Activated T-cell treated with anti-CD3 and anti-CD28 coated beads for 1 hour (primary cell): Measurements from ENCODE around the gene PKP1.

Source experiments
- DNase-seq: peaks from one replicate; pipeline ENCODE4 v3.0.0-alpha.2; 2020; ENCODE audit warnings: low read depth

The PKP1 gene

DNA sequence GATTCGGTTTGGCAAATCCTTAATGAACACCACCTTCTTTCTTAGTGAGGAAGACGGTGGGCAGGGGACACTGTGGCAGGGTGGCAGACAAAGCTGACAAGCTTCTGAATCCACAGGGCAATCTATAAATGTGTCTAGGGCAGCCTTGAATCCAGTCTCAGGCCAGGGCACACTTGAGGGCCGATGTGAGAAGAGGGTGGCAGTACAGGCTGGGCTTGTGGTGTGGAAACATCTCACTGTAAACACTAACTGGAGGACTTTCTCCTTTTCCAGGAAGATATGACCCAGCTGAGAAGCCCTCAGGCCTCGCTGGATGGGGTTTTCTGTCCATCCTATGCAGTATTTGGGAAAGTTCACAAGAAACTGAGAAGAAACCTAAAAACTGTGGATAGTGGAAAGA lies 46.5 kb downstream of the PKP1 start:
- no peak for DNase-seq

DNA sequence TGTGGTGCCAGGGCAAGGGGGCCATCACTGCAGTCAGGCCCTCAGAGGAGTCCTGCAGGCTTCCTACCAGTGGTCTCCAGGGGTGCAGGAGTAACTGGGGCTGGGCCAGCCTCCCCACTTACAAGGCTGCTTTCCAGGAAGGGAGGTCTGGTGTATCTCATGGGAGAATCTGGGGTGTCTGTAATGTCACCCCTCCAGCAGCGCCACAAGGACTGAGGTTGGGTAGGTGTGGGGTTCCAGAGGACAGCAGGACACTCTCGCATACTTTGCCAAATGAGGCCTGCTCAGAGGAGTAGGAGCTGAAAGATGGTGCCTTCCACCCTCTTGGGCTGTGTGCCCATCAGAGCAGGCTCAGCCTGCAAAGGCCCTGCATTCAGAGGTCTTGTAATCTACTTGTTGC lies 47.2 kb downstream of the PKP1 start:
- no peak for DNase-seq

- DNase-seq: no peak
These were observed 47.9 kb downstream of the PKP1 start for GRCh38 chr1:201331166-201331565.

- no peak for DNase-seq
These were observed 48.7 kb downstream of the PKP1 start for GRCh38 chr1:201332021-201332420.

DNA sequence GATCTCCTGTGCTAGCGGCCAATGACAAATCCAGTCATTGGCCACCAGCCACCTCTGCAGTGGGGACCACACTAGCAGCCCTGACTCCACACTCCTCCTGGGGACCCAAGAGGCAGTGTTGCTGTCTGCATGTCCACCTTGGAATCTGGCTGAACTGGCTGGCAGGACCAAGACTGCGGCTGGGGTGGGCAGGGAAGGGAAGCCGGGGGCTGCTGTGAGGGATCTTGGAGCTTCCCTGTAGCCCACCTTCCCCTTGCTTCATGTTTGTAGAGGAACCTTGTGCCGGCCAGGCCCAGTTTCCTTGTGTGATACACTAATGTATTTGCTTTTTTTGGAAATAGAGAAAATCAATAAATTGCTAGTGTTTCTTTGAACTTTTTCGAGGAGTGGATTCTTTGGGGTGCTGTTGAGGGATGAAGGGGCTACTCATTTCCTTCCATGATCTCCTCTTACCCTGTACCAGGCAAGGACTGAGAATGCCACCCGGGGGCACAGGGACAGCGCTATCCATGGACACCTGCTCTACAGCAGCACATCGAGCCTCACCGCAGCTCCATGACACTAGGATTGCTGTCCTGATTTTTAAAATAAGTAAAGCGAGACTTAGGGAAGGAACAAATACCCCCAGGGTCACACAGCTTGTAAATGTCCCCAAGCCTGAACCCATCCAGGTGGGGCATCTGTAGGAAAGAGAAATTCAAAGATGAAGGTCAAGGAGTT lies 49.5 kb downstream of the PKP1 start:
- DNase-seq: no peak

DNA sequence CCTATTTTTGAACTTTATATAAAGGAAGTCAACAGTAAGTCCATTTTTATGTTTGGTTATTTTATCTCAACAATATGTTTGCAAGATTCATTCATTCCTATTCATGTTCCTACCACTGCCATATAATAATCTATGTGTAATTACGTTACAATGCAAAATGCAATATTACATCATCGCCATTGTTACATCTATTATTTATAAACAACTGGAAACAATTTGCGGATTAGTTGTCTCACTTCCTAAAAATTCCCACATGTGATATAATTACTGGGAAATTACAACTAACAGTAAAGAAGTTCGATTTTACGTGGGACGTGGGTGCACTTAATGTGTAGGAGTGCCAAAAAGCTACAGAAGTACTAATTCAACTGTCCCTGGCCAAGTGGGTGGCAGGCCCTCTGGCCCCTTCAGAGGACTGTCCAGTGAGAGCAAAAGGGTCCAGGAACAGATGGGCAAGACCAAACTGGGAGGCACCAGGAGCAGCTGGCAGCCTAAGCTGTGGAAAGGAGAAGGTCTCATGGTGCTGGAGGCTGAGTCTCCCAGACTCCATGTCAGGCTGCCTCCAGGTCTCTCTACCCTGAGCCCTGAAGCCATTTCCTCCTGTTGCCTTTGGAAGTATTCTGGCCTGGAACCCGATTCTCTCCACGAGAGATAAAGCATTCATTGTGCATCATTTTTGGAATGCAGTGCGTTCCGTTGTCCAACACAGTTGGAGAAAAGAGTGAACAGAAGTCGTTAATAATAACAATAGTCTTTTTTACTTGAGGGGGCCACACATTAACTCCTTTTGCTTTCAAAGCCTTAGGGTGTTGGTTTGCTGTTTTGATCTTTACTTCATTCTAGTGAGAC lies 51.2 kb downstream of the PKP1 start:
- DNase-seq: no peak

DNA sequence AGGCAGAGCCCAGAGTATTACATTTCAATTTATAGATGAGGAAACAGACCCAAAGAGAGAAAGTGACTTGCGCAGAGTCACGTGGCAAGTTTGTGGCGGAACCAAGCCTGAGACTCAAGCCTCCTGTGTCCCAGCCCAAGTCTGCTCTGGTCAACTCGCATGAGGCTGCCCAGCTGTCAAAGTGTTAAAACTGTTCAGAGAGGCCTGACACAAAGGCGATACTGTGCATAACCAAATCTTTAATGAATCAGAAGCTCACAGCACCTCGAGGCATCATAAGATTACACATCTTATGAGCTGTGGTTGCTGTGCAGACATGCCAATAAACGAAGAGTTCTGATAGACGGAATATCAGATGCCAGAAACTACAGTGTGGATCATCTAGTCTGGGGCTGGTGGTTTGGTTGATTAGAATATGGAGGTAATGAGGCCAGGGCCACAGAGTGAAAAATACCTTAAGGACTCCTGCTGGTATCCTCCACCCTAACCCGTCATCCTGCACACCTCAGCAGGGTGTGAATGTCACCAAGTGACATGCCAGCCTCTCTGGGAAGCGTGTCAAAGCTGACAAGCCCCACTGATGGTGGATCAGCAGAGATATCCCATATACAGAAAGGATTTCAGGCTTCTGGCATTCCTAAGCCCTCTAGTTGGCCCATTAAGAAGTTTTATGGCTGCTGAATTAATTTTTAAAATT lies 52.0 kb downstream of the PKP1 start:
- DNase-seq: no peak

- no peak for DNase-seq
These were observed 52.6 kb downstream of the PKP1 start for GRCh38 chr1:201335901-201336300.

- DNase-seq: no peak
These were observed 53.6 kb downstream of the PKP1 start for GRCh38 chr1:201336711-201337450.

GRCh38 chr1:201341377-201341776 lies 58.1 kb downstream of the PKP1 start:
- no peak for DNase-seq

GRCh38 chr1:201344206-201345080 lies 61.1 kb downstream of the PKP1 start:
- no peak for DNase-seq

- no peak for DNase-seq
These were observed 61.7 kb downstream of the PKP1 start for GRCh38 chr1:201345081-201345355.

DNA sequence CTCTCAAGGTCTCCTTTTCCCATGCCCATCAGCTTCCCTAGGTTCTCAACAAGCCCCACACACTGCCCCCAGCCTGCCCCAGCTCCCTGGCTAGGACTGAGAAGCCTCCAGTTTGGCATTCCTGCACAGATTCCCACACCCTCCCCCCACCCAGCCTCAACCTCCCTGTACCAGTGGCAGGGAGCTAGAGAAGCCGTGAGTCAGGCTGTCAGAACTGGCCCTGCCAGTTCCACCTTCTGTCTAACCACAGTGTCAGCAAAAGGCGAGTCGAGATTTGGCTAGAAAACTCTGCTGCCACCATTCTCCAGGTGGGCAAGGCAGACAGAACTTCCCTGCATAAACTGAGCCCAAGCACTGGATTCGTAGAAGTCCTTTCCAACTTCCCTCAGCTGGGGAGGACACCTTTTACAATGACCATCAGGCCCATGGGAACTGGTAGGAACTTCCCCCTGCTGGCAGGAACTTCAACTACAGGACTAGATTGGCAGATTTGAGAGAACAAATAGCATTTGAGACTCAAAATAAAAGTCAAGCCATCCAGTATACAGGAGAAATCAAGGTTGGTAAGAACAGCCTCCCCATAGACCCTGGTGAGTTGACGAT lies 63.1 kb downstream of the PKP1 start:
- DNase-seq: no peak

DNA sequence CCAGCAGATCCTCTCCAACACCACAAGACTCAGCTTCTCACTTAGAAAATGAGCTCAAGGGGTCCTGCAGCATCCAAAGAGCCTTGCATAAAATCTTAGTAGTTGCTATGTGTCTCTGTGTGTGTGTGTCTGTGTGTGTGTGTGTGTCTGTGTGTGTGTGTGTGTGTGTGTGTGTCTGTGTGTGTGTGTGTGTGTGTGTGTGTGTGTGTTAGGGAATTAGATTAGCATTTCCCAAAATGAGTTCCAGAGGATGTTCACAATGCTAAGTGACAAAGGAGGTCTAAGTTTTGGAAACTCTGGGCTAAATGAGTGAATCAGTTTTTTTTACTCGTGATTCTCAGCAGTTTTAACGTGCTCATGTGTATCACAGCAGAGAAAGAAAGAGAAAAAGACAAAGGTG lies 63.7 kb downstream of the PKP1 start:
- DNase-seq: no peak

DNA sequence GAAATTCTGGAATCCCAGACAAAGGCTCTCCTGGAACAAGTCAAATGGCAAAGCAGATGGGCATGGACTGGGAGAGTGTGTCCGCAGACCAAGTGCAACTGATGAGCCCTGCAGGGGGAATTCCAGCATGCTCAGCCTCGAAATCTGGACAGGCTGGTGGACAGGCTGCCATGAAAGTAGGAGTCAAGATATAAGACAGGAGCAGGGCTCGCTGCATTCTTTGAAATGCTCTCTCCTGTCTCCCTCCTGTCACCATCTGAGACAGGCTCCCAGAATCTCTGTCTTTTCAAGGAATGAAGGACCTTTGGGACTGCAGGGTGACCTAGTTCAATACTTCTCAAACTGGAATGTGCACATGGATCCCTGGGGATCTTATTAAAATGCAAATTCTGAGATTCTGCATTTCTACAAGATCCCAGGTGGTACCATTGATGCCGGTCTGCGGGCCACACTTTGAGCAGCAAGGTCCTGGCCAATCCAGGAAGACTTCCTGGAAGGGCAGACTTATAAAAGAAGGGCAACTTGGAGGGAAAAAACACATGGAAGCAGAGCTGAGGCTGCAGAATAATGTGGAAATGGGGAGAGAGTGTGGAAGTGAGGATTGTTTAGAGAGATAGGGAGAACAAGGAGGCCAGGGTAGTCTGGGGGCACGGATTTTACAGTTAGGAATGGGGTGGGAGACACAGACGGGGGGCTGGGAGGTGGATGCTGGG lies 64.3 kb downstream of the PKP1 start:
- DNase-seq: no peak

DNA sequence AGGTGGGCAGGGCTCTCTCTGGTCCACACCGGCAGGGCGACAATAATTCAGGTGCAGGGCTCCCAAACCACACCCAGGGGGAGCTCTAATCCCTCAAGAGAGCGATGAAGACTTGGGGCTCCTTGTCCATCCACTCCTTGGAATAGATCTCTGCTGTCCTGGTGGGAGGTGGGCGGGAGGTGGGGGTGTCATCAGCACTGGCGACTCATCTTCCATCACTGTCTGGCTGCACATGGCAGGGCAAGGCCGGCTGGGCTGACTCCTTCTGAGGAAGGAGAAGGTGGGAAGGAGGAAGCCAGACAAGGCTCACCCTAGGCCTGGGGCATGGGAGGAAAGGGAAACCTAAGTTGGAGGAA lies 64.9 kb downstream of the PKP1 start:
- no peak for DNase-seq

DNA sequence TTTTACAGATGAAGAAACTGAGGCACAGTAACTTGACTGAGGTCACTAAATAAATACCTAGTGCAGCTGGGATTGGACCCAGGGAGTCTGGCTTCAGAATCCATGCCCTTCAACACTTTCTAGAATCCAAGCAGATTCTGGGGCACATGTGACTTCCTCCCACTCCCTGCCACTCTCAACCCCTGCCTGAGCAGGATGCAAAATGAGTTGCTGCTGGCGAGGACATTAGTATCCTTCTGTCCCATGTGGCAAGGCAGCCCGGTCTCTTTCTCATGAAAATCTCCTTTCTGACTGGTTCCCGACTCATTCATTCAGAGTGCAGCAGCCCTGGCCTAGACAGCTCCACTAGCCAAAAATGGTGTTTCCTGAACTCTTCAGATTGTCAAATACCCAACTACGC lies 65.8 kb downstream of the PKP1 start:
- no peak for DNase-seq

DNA sequence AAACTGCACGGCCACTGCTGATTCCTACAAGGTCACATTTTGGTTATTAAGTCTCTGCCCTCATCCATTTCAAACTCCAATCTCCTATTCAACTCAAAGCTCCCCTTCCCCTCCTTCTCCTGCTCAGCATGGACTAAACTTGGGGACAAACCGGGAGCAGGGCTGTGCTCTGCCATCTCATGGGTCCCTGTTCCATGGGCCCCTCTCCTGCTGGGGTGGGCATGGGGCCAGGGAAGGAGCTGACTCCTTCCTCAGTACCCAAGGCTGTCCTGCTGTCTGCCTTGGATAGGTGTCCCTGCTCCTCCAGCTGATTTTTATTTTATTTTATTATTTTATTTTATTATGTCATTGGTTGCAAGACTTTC lies 67.0 kb downstream of the PKP1 start:
- DNase-seq: no peak

- DNase-seq: no peak
These were observed 67.6 kb downstream of the PKP1 start for GRCh38 chr1:201350884-201351283.

DNA sequence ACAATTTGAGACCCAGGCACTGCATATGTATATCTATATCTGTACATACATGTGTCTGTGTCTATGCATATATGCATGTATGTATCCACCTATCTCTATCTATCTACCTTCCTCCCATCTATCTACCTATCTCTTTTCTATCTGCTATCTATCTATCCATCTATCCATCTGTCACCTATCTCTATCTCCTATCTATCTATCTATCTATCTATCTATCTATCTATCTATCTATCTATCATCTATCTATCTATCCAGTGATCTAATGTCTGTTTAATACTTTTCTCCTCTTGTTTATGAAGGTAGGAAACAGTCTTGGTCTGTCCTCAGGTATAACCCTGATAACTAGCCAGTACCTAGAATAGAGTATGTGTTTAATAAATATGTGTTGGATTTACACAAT lies 68.3 kb downstream of the PKP1 start:
- DNase-seq: no peak
